Heart right ventricle (tissue), 16 donors: ENCODE results near the gene DDX47. TPM values are rescaled to one million over a fixed set of nuclear protein-coding genes. Genes with fewer than 3 reads are reported as not detected.

Source experiments
- ATAC-seq, 8 donors: fragments of 200-7000 bp; cut with Tn5 transposase; one replicate each; pipeline ENCODE4 v1.9.1; 2020; ENCODE audit warnings: mild to moderate bottlenecking in 8 of 8, moderate library complexity in 8 of 8, moderate number of reproducible peaks in 1 of 8
- DNase-seq, 2 donors: peaks; one replicate each; pipeline ENCODE4 v3.0.0-alpha.2; 2020
- H3K27ac ChIP-seq, 10 donors: fragments of 200-600 bp; sonication (generic) in 2 of 10; one replicate each; pipeline versions ENCODE4 v1.5.0 to v1.8.0; 2020 to 2022; ENCODE audit warnings: mild to moderate bottlenecking in 3 of 10
- H3K27me3 ChIP-seq, 7 donors: fragments of 200-600 bp; one replicate each; pipeline ENCODE4 v1.8.0; 2021 to 2022; ENCODE audit warnings: mild to moderate bottlenecking in 2 of 7
- H3K36me3 ChIP-seq, 9 donors: fragments of 200-600 bp; sonication (generic) in 1 of 9; one replicate each; pipeline versions ENCODE4 v1.5.0 to v1.8.0; 2020 to 2022; ENCODE audit warnings: mild to moderate bottlenecking in 2 of 9
- H3K4me1 ChIP-seq, 9 donors: fragments of 200-600 bp; sonication (generic) in 1 of 9; one replicate each; pipeline versions ENCODE4 v1.5.0 to v1.8.0; 2020 to 2022; ENCODE audit warnings: mild to moderate bottlenecking in 4 of 9
- H3K4me3 ChIP-seq, 10 donors: fragments of 200-600 bp; sonication (generic) in 2 of 10; one replicate each; pipeline versions ENCODE4 v1.5.0 to v1.8.0; 2020 to 2022; ENCODE audit warnings: mild to moderate bottlenecking in 7 of 10, moderate library complexity in 2 of 10
- H3K9me3 ChIP-seq, 11 donors: fragments of 200-600 bp in 10 of 11; sonication (generic) in 2 of 11; one replicate each; pipeline versions ENCODE4 v1.5.0 to v1.8.0; 2013 to 2022; ENCODE audit warnings: mild to moderate bottlenecking in 2 of 11, control low read depth in 1 of 11, moderate library complexity in 1 of 11
- WGBS, 2 donors: extraction: QIAGEN DNeasy Blood & Tissue Kit; methylation state at CpG; one replicate each; pipeline ENCODE4 v1.1.7; 2013; ENCODE audit warnings: inconsistent platforms in 1 of 2; 5-methylcytosine and 5-hydroxymethylcytosine counted together
- intact Hi-C, 10 donors: fragments of 100-400 bp; cut with DNase I; formaldehyde crosslinking; loops; one replicate each; pipeline versions ENCODE4 v1.11.1 to v1.14.2; 2022
- polyA plus RNA-seq, 2 donors: library from polyadenylated mRNA; stranded (reverse); fragments of 200-250 nt; gene quantifications; one replicate each; pipeline ENCODE4 v1.2.3, GENCODE V29; 2013
- total RNA-seq, 10 donors: library from RNA; stranded (reverse); fragmentation: NEBNext Ultra II Directional in 3 of 10; extraction: Animal tissue kit (Norgen Biotek cat#: 25700) in 3 of 10; gene quantifications; one replicate each; pipeline versions ENCODE4 v1.2.1 to v1.2.4, GENCODE V29; 2021 to 2023
- TF ChIP-seq, protein P1 (sequence below), 9 donors: fragments of 200-600 bp; sonication (generic) in 2 of 9; IDR thresholded peaks; one replicate each; pipeline versions ENCODE4 v1.5.0 to v1.8.0; 2021 to 2022; ENCODE audit warnings: antibody characterized with exemption in 9 of 9, mild to moderate bottlenecking in 5 of 9, moderate library complexity in 1 of 9
- donor health status: Arrhythmogenic right ventricular cardiomyopathy.
- donor health status: ischemic (EF 13 %, LVEDD 7.1; RV severe dilation, severe dysfunction).
- donor health status: healthy with polysubstance abuse.
- donor health status: DM: no; HTN: yes; CAD: no.
- donor health status: DM: no; HTN: no; CAD: no.
- donor health status: ischemic (EF 25% LVEDD 6.9; RV normal size, moderate dysfunction).
- donor health status: ischemic (EF 25% LVEDD 5.7; RV mildly dilated, moderate dysfunction).
- donor health status: healthy.
- donor health status: DM: yes; HTN: yes; CAD: no.
- donor health status: Ischemic cardiomyopathy.
- donor health status: ischemic (EF 35%, LVEDD 5.7; RV mildly dilated, moderate dysfunction).
- donor health status: nonischemic (EF 11% LVEDD 7.7; RV severe dilation, severe dysfunction).
- donor health status: DM: yes; HTN: yes; CAD: no.
- donor health status: PGD.
- donor health status: ischemic (EF 29% LVEDD 5.4; RV normal size, mild dysfunction).
- donor health status: nonischemic (EF 23%, LVEDD 6.1; RV moderate dilation, normal function).

The DDX47 gene
- total and polyA plus RNA-seq, 12 donors: 16.8 to 32.3 (median 29.7) TPM

DNA sequence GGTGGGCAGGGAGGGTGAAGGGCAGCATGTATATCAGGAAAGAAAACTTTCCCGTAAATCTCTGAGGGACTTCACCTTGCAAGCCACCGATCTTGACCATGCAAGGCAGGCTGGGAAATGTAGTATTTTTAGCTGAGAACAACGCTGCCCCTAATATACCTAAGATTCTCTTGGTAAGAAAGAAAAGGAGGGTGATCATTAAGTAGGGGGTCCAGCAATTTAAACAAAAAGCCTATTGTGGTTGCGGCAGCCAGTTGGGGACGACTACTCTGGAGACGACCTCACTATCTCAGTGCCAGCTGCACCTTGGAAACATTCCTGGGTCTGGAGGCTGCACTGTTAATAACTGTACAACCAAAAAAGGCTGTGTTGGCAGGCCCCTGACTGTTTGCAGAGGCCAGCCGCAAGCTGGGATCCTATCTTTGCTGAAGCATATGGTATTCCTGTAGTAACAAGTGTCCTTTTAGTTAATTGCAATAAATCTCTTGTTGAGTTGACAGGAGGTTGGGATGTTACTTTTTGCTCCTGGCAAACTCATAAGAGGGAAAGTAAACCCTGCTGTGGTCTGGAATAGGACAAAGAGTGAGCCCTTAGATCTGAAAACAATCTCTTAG is 21.3 kb upstream of the DDX47 start:
- DNase-seq (no peak), ATAC-seq (peak in 2 of 8 donors; percentile 20 to 27)
- Histone ChIP-seq H3K27ac (peak overlapping the region in 6 of 10 donors; percentile 5 to 57 (median 14)), H3K27me3 (no peaks in the 10 kb centered on the region), H3K36me3 (no peaks in the 10 kb centered on the region), H3K9me3 (no peaks in the 10 kb centered on the region), H3K4me1 (peaks cover 0 to 62% (median 34%) of the 10 kb centered on the region in 9 donors), H3K4me3 (peak overlapping the region in 6 of 10 donors; percentile 9 to 42 (median 35))
- TF ChIP-seq, protein P1, sequence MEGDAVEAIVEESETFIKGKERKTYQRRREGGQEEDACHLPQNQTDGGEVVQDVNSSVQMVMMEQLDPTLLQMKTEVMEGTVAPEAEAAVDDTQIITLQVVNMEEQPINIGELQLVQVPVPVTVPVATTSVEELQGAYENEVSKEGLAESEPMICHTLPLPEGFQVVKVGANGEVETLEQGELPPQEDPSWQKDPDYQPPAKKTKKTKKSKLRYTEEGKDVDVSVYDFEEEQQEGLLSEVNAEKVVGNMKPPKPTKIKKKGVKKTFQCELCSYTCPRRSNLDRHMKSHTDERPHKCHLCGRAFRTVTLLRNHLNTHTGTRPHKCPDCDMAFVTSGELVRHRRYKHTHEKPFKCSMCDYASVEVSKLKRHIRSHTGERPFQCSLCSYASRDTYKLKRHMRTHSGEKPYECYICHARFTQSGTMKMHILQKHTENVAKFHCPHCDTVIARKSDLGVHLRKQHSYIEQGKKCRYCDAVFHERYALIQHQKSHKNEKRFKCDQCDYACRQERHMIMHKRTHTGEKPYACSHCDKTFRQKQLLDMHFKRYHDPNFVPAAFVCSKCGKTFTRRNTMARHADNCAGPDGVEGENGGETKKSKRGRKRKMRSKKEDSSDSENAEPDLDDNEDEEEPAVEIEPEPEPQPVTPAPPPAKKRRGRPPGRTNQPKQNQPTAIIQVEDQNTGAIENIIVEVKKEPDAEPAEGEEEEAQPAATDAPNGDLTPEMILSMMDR (IDR thresholded peaks at IDR 0.05): no peak
- WGBS, 2 donors: 11 to 19% methylated on average over 7 of the region's 7 CpGs
- intact Hi-C loops: loop anchor here in 1 of 10 donors (2.0 kb wide), 1 partner anchor 17 kb away; no protein-coding TSS in a partner anchor

DNA sequence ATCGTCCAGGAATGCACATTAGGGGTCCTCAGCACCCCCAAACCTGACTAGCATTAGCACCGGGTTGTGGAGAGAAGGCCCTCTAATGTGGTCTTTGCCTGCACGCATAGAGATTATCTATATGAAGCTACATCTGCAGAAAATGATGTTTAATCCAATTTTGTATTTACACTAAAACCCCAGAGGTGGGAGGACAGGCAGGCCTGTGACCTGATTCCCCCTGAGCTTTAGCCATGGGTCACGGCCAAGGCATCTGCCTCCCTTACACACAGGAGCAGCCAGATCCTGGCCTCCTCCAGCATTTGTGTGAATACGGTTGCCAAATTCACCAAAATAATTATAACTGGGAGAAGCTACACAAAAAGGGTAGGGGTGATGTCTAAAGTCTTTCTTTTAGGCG is 20.7 kb upstream of the DDX47 start:
- TF ChIP-seq, protein P1 (IDR thresholded peaks at IDR 0.05): no peak
- Histone ChIP-seq H3K27ac (peak overlapping the region in 5 of 10 donors; percentile 5 to 57 (median 13)), H3K4me3 (no peak overlapping the region), H3K27me3 (no peaks in the 10 kb centered on the region), H3K36me3 (no peaks in the 10 kb centered on the region), H3K4me1 (peaks cover 0 to 57% (median 30%) of the 10 kb centered on the region in 9 donors), H3K9me3 (no peaks in the 10 kb centered on the region)
- intact Hi-C loops: no loop called here
- no peak for DNase-seq
- 52 to 62% methylated on average over 6 of the region's 6 CpGs for WGBS, 2 donors
- ATAC-seq: peak in 2 of 8 donors; percentile 18 to 21

DNA sequence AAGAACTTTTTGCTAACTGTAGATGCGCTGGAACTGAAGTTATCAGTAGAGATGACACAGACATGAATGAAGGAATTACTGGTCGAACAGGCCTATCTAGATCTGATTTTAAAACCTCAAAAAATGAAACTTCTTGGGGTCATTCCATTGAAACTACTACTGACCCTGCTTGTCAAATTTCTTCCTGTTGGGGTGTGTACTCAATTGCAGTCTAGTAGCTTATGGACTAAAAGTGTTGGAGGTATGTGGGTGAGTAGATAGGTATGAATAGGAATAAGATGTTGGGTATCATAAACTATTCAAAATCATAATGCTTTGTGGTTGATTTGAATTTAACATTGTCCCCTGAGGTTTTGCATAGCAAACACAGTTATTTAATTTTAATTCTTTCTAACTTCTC is 18.5 kb upstream of the DDX47 start:
- WGBS, 2 donors: 96% methylated on average over 2 of the region's 2 CpGs
- Histone ChIP-seq H3K27me3 (no peaks in the 10 kb centered on the region), H3K9me3 (no peaks in the 10 kb centered on the region), H3K4me3 (no peak overlapping the region), H3K36me3 (no peaks in the 10 kb centered on the region), H3K4me1 (peaks cover 0 to 35% (median 12%) of the 10 kb centered on the region in 9 donors), H3K27ac (no peak overlapping the region)
- DNase-seq (no peak), ATAC-seq (no peak)
- TF ChIP-seq, protein P1 (IDR thresholded peaks at IDR 0.05): no peak
- intact Hi-C loops: no loop called here

GRCh38 chr12:12796171-12796570 is 17.0 kb upstream of the DDX47 start:
- Histone ChIP-seq H3K27me3 (no peaks in the 10 kb centered on the region), H3K27ac (no peak overlapping the region), H3K4me3 (no peak overlapping the region), H3K36me3 (no peaks in the 10 kb centered on the region), H3K4me1 (peaks cover 0 to 20% (median 12%) of the 10 kb centered on the region in 9 donors), H3K9me3 (no peaks in the 10 kb centered on the region)
- 59 to 94% methylated on average over 3 of the region's 3 CpGs for WGBS, 2 donors
- intact Hi-C loops: no loop called here
- DNase-seq: no peak
- ATAC-seq: no peak
- TF ChIP-seq, protein P1 (IDR thresholded peaks at IDR 0.05): no peak
